GM18858 (cell line): ENCODE data around the gene GPC6.
"Not testable (repeated sequence)": the region's sequence is repeated elsewhere in the genome, so short reads cannot be mapped to it uniquely, and the experiment has no call there.

Source experiments
- ATAC-seq: cut with Tn5 transposase; IDR thresholded peaks from one replicate; pipeline ENCODE4 v1.9.1; 2021; ENCODE audit not compliant: unreplicated experiment

Gene GPC6

DNA sequence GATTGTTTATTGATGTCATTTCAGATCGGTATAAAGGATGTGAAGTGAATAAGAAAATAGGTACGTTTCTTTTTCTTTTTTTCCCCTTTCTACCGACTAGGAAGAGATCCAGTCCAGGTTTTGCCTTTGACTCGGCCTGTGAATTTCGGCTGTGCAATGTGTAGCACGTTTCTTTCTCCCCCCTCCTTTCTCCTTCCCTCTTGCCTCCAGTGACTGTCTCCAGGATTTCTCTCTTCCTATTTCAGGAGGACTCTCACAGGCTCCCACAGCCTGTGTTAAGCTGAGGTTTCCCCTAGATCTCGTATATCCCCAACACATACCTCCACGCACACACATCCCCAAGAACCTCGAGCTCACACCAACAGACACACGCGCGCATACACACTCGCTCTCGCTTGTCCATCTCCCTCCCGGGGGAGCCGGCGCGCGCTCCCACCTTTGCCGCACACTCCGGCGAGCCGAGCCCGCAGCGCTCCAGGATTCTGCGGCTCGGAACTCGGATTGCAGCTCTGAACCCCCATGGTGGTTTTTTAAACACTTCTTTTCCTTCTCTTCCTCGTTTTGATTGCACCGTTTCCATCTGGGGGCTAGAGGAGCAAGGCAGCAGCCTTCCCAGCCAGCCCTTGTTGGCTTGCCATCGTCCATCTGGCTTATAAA, at the start of gene GPC6:
Gene GPC6, plus strand, starts transcription at position 185 of the 657 bp plus-strand sequence.
- ATAC-seq = no peak

DNA sequence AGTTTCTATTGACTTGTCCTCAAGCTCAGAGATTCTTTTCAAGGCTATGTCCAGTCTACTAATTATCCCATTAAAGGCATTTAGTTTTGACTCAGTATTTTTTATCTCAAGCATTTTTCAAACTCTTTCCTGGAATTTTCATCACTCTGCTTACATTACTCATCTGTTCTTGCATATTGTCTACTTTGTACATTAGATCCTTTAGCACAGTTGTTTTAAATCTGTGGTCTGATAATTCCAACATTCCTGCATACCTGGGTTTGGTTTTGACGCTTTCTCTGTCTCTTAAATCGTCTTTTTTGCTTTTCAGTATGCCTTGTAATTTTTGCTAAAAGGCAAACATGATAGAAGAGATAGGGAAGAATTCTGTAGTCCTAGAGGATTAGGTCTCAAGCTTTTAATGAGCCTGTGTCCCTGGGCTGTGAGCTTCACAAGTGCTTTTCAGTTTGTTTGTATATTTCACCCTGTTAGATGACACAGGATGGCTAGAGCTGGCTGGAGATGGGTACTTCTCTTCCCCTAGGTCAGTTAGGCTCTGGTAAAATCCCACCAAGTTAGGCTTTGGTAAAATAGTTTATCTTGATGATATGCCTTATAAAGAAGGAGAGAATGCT, 46.1 kb upstream of the GPC6 start:
- ATAC-seq = no peak

DNA sequence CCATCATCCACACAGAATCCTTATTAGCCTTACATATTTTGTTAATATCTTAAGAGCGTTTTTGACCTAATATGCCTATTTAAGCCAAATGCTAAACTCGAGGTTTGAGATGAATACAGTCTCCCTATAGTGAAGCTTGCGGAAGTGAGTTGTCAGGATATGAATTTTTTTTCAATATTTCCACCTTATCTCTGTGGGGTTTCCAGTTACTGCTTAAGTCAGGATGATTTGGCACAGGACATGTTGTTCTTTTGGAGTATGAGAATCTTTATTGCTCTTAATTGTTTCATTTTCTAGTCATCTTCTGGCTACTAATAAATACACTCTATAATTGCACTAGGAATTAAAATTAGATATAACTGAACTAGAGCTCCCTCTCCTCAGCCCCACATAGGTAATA, 44.2 kb upstream of the GPC6 start:
- no peak for ATAC-seq

DNA sequence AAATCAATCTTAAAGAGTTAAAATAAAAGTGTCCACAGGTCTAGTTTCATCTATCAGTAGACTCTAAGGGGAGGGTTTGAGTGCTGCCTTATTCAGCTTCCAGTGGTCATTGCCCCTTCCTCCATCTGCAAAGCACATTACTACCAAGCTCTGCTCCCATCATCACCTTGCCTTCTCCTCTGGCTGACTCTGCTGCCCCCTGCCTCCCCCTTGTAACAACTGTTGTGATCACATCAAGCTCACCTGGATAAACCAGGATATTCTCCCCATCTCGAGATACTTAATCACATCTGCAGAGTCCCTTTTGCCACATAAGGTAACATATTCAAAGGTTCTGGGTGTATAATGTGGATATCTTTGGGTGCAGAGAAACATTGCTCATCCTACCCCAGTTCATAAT, 43.3 kb upstream of the GPC6 start:
- no peak for ATAC-seq

DNA sequence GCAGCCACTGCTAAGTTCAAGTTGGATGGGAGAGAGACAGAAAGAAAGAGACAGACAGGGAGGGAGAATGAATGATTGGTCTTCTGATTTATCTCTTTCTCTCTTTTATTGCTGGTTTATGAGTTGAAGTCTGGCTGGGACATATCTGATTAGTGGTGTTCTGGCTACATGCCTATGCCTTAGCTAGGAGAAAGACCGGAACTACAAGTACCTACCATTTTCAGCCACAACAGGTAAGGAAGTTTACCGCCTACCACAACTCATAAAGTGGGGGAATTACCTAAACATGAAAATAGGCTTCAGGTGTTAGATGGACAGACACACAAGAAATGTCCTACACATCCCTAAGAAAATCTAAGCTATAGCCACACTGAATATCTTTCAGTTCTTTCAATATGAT, 36.6 kb upstream of the GPC6 start:
- no peak for ATAC-seq

- no peak for ATAC-seq
Measured at GRCh38 chr13:93193682-93194081, 32.9 kb upstream of the GPC6 start.

DNA sequence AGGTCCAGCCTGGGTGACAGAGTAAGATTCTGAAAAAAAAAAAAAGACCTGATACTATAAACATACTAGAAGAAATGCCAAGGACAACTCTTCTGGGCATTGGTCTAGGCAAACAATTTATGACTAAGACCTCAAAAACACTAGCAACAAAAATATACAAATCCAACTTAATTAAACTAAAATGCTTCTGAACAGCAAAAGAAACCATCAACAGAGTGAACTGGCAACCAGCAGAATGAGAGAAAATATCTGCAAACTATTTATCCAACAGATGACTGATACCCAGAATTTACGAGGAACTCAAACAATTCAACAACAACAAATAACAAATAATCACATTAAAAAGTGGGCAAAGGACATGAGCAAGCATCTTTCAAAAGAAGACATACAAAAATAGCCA, 26.8 kb upstream of the GPC6 start:
- ATAC-seq = no peak

DNA sequence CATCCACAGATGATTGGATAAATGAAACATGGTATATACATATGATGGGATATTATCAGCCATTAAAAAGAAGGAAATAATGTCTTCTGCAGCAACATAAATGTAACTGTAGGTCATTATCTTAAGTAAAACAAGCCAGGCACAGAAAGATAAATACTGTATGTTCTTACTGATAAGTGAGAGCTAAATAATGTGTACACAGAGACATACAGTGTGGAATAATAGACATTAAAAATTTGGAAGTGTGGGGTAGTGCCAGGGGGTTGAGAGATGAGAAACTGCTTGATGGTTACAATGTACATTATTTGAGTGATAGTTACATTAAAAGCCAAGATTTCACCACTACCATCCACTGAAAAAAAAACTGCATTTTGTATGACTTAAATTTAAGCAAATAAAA, 26.0 kb upstream of the GPC6 start:
- no peak for ATAC-seq

- no peak for ATAC-seq
Measured at GRCh38 chr13:93201992-93202558, 24.5 kb upstream of the GPC6 start.

- not testable (repeated sequence) for ATAC-seq
Measured at GRCh38 chr13:93206778-93207392, 19.7 kb upstream of the GPC6 start.

- no peak for ATAC-seq
Measured at GRCh38 chr13:93216122-93216521, 10.5 kb upstream of the GPC6 start.

DNA sequence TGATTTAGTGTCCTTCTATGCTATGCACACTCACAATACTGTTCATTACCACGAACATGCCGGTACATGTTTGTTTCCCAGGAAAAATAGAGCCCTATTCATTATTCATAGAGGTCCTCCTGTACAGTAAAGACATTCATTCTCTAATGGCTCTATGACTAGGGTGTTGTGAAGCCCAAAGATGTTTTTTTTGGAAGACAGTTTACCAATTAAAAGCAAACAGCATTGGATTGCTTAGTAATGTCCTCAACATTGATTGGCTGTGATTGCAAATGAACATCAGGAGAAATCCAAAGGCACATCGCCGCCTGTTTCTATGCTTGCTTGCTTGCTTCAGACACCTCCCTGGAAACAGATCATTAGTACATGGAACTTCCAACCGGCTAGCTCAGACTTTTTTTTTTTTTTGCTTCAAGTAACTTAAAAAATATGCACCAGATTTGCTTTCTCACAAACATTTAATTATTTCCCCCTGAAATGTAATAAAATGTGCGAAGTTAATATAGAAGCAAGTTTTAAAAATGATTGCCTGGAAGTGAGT, 8.8 kb upstream of the GPC6 start:
- ATAC-seq = no peak

DNA sequence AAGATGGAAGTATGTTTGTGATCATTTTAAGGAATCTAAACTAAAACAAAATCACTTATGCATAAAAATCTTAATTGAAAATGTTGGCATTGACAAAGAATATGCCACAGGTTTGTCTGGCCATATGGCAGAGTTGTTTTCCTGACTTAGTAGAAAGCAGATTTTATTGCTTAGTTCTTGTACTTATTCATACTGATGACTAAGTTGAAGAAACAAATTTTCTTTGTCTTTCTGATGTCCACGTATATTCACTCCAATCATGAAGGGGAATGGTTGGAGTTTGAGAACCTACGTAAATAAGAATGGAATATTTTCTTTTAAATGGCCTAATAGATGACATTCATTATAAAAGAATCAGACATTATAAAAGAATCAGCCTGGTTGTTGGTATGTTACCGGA, 8.0 kb upstream of the GPC6 start:
- ATAC-seq = no peak

DNA sequence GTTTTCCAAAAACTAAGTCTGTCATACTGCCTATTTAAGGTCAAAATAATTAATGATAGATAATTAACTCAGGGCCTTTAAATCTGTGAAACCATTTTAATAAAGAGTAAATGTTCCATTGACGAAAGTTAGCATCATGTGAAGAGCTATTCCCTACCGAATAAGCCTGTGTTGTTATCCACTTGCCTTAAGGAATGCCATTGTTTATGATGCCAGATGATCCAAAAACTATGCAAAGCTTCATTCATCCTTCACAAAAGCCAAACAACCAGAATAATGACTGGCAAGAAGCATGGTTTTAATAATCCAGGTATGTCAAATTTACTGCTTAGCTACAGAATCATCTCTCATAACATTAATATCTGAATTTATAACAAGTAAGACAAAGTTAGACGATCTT, 6.5 kb upstream of the GPC6 start:
- ATAC-seq = no peak

- no peak for ATAC-seq
Measured at GRCh38 chr13:93222976-93223375, 3.6 kb upstream of the GPC6 start.

GRCh38 chr13:93224535-93224934, 2.1 kb upstream of the GPC6 start:
- no peak for ATAC-seq

- no peak for ATAC-seq
Measured at GRCh38 chr13:93225610-93226009, 997 bp upstream of the GPC6 start.

DNA sequence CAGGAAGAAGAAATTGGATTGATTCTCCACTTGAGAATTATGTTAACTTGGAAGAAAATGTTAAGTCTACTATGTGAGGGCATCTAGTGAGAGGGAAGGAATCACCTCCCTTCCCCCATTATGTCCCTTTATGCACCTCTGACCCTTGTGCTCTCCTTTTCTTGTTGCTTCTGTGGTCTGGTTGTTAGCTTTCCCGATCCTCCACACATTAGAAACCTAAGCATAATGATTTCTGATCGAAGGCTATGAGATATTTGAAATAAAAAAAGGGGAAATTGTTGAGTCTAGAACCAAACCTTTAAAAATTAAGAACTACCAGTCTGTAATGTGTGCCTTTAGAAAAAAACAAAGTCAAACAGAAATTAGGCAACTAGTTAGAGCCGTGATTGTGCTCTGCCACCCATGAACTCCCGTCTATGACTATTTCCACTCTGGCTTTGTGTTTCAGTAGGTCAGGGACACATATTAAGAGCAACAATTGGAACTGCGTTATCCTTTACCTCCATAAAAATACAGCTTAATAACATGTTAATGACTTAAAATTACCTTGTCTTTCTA, 463 bp upstream of the GPC6 start:
- no peak for ATAC-seq

- ATAC-seq = no peak
Measured at GRCh38 chr13:93227280-93227877, 772 bp downstream of the GPC6 start.

DNA sequence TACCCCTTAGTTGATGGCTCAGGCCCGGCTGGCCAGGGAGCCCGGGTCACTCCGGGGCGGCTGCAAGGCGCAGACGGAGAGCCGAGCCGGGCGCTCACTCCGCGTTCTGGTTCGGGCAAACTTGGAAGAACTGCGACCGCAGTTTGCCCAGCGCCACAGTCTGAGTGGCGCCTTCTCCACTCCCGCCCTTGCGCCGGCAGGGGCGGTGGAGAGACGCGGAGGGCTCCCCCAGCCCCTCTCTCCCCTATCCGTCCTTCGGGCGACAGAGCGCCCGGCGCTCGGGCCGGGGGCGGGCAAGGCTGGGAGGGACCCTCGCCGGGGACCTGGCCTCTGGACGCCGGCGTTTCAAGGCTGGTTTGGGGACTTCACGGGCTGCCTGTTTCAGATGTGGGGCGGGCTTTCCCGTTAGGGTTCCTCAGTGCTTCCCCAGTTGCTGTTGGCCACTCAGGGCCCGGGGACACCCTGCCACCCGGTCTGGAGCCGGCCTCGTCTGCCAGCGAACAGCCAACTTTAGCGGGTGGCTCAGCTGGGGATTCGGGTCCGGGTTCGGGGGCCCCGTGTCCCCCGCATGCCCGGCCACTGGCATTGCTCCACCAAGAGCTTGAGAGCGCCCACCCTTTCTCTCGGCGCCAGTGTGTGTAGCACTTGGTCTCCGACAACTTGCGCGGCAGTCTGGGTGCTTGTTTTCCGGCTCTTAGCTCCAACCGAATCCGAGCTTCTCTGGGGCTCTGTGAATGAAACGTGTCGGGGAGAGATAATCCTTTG, 1.5 kb downstream of the GPC6 start:
- no peak for ATAC-seq

GRCh38 chr13:93228643-93228937, 2.0 kb downstream of the GPC6 start:
- no peak for ATAC-seq
